ENCODE results near the gene PRRC2C. TPM values are rescaled to one million over a fixed set of nuclear protein-coding genes. Genes with fewer than 3 reads are reported as not detected.

PRRC2C gene
- total RNA-seq, 1 donor from 2014 or later = 150 TPM

- H3K9me3 ChIP-seq = no peaks in the 10 kb centered on the region
- no peak overlapping the region for H3K4me3 ChIP-seq
- intact Hi-C loops (cut with DNase I) = no loop called here
- H3K36me3 ChIP-seq = peaks cover 99% of the 10 kb centered on the region
- no peak for ATAC-seq
- no peaks in the 10 kb centered on the region for H3K27me3 ChIP-seq (ENCODE audit: low read depth)
- H3K4me1 ChIP-seq = no peaks in the 10 kb centered on the region
- TF ChIP-seq CTCF (IDR thresholded peaks at IDR 0.05) = no peak
- no peak for DNase-seq
- no peak overlapping the region for H3K27ac ChIP-seq
Observed at GRCh38 chr1:171583591-171584201, 98.4 kb downstream of the PRRC2C start.

DNA sequence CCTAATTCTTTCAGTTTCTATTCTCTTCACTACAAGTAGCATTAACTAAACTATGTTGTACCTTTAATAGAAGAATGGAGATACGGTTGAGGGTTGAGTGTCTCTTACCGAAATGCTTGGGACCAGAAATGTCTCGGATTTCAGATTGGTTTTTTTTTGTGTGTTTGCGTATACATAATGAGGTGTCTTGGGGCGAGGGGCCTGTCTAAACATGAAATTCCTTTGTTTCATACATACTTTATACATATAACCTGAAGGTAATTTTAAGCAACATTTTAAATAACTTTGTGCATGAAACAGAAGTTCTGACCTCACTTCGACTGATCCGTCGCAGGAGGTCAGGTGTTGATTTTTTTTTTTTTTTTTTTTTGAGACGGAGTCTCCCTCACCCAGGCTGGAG, 100.4 kb downstream of the PRRC2C start:
- Histone ChIP-seq H3K9me3 (no peaks in the 10 kb centered on the region), H3K27ac (no peak overlapping the region), H3K27me3 (ENCODE audit: low read depth) (no peaks in the 10 kb centered on the region), H3K4me3 (no peak overlapping the region), H3K36me3 (peaks cover 99% of the 10 kb centered on the region), H3K4me1 (no peaks in the 10 kb centered on the region)
- intact Hi-C loops (cut with DNase I) = no loop called here
- DNase-seq = no peak
- TF ChIP-seq CTCF (IDR thresholded peaks at IDR 0.05) = no peak
- ATAC-seq = no peak

GRCh38 chr1:171588230-171588629, 102.9 kb downstream of the PRRC2C start:
- no peaks in the 10 kb centered on the region for H3K4me1 ChIP-seq
- H3K27ac ChIP-seq = no peak overlapping the region
- peaks cover 100% of the 10 kb centered on the region for H3K36me3 ChIP-seq
- ATAC-seq = no peak
- no peaks in the 10 kb centered on the region for H3K9me3 ChIP-seq
- no peak overlapping the region for H3K4me3 ChIP-seq
- TF ChIP-seq CTCF (IDR thresholded peaks at IDR 0.05) = no peak
- no peak for DNase-seq
- intact Hi-C loops (cut with DNase I) = no loop called here
- no peaks in the 10 kb centered on the region for H3K27me3 ChIP-seq (ENCODE audit: low read depth)

- DNase-seq (no peak), ATAC-seq (no peak)
- Histone ChIP-seq H3K27me3 (ENCODE audit: low read depth) (no peaks in the 10 kb centered on the region), H3K27ac (no peak overlapping the region), H3K9me3 (no peaks in the 10 kb centered on the region), H3K36me3 (peaks cover 96% of the 10 kb centered on the region), H3K4me1 (no peaks in the 10 kb centered on the region), H3K4me3 (no peak overlapping the region)
- TF ChIP-seq CTCF (IDR thresholded peaks at IDR 0.05) = no peak
- intact Hi-C loops (cut with DNase I) = no loop called here
Observed at GRCh38 chr1:171590022-171590421, 104.7 kb downstream of the PRRC2C start.

DNA sequence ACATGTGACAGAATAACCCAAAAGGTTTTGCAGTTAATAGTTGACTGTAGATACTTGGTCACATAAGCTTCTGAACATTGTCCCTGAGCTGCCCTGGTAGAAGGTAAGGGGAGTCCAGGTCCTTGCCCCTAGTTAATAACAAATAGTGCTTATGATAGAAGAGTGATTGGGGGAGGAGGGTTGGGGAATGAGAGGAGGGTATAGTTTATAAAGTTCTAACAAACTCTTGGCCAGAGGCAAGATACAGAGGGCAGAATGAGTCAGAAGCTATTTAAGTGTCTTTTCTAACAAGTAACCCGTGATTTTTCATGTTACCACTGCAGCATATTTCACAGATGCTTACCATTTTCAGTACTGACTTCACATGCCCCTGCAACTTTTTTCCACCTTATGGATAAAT, 110.0 kb downstream of the PRRC2C start:
- intact Hi-C loops (cut with DNase I) = no loop called here
- Histone ChIP-seq H3K9me3 (no peaks in the 10 kb centered on the region), H3K4me1 (no peaks in the 10 kb centered on the region), H3K4me3 (no peak overlapping the region), H3K36me3 (peaks cover 47% of the 10 kb centered on the region), H3K27ac (no peak overlapping the region), H3K27me3 (ENCODE audit: low read depth) (no peaks in the 10 kb centered on the region)
- DNase-seq = no peak
- TF ChIP-seq CTCF (IDR thresholded peaks at IDR 0.05) = no peak
- no peak for ATAC-seq
